ENCODE results near the gene CNIH4.

Gene CNIH4

DNA sequence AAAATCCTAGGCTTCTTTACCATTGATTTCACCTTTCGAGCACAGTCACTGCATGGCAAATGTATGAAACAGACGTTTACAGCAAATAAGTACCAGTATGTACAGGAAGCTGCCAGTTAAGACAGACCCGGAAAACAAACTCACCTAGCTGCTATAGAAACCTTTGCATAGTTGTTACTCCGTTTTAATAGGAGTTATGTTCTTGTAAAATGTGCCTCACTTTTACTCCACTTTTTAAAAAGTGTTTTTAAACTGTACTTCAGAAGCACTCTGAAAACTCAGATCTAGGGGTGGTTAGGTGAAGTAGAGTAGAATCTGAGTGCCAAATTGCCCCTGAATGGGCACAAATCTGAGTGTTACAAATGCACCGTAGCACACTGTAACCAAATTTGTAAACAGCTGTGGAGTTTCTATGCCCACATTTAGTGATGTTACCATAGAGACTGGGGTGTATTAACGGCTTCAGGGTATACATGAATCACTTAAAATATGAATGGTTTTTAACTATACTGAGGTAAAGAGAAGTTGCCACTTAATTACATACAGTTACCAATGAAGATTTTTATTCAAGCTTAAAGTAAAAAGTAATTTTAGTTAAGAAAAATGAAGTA is 30.7 kb downstream of the CNIH4 start:
- no peak for TF ChIP-seq SIN3A (IDR thresholded peaks at IDR 0.05; ENCODE audit: borderline replicate concordance, insufficient read depth, low read length)
- no peak for TF ChIP-seq FOXP2 (optimal IDR thresholded peaks at IDR 0.05; ENCODE audit: borderline replicate concordance, extremely low read depth, extremely low read length, insufficient read depth)

DNA sequence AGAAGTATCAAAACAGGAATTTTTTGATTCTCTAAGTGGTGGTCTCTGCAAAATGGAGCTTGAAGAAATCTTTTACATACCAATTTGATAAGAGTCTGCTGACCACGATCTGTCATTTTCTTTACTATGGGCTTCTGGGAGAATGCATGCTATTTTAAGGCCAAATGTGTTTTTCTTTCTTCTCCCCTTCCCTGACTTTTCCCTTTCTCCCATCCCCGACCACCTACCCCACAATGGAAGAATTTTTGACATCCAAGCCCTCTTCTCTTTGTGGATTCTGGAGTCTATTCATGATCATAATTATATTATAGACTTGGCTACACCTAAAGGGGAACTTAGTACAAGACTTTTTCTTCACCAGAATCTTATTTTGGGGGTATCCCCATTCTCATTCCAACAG is 31.3 kb downstream of the CNIH4 start:
- no peak for TF ChIP-seq POLR2AphosphoS5 (IDR thresholded peaks at IDR 0.05; ENCODE audit: low read depth, low read length)
- TF ChIP-seq TAF1 (IDR thresholded peaks at IDR 0.05; ENCODE audit: borderline replicate concordance, insufficient read depth, low read length): no peak
- no peak for TF ChIP-seq SIN3A (IDR thresholded peaks at IDR 0.05; ENCODE audit: borderline replicate concordance, insufficient read depth, low read length)
- no peak for TF ChIP-seq FOXP2 (optimal IDR thresholded peaks at IDR 0.05; ENCODE audit: borderline replicate concordance, extremely low read depth, extremely low read length, insufficient read depth)

DNA sequence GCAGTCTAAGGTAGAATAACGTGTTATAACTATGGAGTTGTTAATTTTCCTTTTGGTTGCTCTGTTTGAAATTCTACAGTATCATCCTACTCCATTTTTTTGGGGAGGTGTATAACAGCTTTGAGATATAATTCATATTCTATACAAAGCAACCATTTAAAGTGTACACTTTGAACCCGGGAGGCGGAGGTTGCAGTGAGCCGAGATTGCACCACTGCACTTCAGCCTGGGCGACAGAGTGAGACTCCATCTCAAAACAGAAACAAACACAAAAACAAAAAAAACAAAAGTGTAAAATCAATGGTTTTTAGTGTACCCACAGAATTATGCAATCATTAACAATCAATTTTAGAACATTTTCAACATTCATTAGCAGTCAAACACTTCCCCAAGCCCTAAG is 33.8 kb downstream of the CNIH4 start:
- TF ChIP-seq TAF1 (IDR thresholded peaks at IDR 0.05; ENCODE audit: borderline replicate concordance, insufficient read depth, low read length): no peak
- TF ChIP-seq, protein P1, sequence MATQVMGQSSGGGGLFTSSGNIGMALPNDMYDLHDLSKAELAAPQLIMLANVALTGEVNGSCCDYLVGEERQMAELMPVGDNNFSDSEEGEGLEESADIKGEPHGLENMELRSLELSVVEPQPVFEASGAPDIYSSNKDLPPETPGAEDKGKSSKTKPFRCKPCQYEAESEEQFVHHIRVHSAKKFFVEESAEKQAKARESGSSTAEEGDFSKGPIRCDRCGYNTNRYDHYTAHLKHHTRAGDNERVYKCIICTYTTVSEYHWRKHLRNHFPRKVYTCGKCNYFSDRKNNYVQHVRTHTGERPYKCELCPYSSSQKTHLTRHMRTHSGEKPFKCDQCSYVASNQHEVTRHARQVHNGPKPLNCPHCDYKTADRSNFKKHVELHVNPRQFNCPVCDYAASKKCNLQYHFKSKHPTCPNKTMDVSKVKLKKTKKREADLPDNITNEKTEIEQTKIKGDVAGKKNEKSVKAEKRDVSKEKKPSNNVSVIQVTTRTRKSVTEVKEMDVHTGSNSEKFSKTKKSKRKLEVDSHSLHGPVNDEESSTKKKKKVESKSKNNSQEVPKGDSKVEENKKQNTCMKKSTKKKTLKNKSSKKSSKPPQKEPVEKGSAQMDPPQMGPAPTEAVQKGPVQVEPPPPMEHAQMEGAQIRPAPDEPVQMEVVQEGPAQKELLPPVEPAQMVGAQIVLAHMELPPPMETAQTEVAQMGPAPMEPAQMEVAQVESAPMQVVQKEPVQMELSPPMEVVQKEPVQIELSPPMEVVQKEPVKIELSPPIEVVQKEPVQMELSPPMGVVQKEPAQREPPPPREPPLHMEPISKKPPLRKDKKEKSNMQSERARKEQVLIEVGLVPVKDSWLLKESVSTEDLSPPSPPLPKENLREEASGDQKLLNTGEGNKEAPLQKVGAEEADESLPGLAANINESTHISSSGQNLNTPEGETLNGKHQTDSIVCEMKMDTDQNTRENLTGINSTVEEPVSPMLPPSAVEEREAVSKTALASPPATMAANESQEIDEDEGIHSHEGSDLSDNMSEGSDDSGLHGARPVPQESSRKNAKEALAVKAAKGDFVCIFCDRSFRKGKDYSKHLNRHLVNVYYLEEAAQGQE (IDR thresholded peaks at IDR 0.05; ENCODE audit: insufficient read depth in 1 of 2, low read depth in 2 of 2, low read length in 2 of 2): no peak
- no peak for TF ChIP-seq FOXP2 (optimal IDR thresholded peaks at IDR 0.05; ENCODE audit: borderline replicate concordance, extremely low read depth, extremely low read length, insufficient read depth)
- no peak for TF ChIP-seq POLR2AphosphoS5 (IDR thresholded peaks at IDR 0.05; ENCODE audit: low read depth, low read length)
- no peak for TF ChIP-seq SIN3A (IDR thresholded peaks at IDR 0.05; ENCODE audit: borderline replicate concordance, insufficient read depth, low read length)

DNA sequence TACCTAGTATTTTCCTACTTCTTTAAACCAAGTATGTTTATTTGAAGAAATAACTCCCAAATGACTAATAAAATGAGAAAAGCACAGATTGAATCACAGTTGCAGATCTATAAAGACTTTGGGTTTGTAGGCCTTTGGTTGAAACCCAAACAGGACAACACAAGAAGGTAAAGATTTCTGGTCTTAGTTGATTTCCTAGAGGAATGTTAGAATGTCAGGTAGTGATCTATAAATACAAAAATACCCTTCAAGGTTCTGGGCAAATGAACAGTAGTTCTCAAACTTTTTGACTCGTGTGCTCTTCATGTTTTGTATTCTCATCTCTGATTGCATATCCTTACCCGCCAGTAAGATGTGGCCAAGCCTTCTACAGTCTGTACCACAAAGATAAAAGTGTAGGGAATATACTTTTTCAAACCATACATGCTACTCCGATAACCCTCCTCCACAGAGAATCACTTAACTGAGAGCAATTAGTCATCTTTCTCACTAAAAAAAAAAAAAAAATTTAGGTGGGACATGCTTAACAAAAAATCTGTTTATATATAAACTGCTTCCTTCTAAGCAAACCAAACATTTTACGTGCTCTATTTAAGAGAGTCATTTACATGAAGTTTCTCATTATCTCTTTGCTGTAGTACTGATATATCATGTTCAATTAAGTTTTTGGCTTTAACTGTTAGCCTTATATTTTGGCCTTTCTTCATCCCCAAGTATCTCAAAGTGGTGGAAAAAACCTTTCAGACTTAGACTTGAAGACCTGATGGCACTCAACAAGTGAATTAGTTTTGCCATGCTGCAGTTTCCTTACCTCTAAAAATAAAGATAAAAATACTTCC is 36.0 kb downstream of the CNIH4 start:
- TF ChIP-seq FOXP2 (optimal IDR thresholded peaks at IDR 0.05; ENCODE audit: borderline replicate concordance, extremely low read depth, extremely low read length, insufficient read depth): no peak

DNA sequence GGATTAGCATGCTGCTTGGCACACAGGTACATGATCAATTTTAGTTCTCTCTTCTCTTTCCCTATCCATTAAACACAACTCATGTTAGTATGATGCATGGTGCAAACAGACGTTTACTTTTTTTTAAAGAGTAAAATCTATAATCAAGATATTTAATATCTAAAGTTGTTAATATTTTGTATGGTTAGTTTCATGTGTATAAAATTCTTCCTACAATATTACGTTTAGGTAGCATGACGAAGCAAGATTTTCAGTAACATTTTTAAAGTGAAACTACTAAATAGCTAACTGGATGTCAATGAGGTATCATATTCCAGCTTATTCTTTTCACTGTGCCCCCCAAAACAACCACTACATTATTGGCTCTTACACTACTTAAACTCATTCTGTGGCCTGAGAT is 36.6 kb downstream of the CNIH4 start:
- no peak for TF ChIP-seq POLR2AphosphoS5 (IDR thresholded peaks at IDR 0.05; ENCODE audit: low read depth, low read length)
- no peak for TF ChIP-seq TAF1 (IDR thresholded peaks at IDR 0.05; ENCODE audit: borderline replicate concordance, insufficient read depth, low read length)
- TF ChIP-seq FOXP2 (optimal IDR thresholded peaks at IDR 0.05; ENCODE audit: borderline replicate concordance, extremely low read depth, extremely low read length, insufficient read depth): no peak
- TF ChIP-seq SIN3A (IDR thresholded peaks at IDR 0.05; ENCODE audit: borderline replicate concordance, insufficient read depth, low read length): no peak
- TF ChIP-seq, protein P1 (IDR thresholded peaks at IDR 0.05; ENCODE audit: insufficient read depth in 1 of 2, low read depth in 2 of 2, low read length in 2 of 2): no peak

DNA sequence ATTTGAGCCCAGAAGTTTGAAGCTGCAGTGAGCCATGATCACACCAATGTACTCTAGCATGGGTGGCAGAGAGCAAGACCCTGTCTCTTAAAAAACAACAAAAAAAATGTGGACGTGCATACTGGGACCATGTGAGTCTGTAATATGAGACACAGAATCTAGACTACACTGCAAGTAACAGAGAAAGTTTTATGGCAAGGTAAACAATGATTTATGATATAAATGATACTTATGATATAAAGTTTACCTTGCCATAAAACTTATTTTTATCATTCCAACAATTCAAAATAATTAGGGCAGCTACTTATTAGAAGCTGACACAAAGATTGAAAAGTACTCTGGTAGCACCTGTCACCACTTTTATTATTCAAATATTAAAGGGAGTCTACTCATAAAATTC is 43.2 kb downstream of the CNIH4 start:
- TF ChIP-seq TAF1 (IDR thresholded peaks at IDR 0.05; ENCODE audit: borderline replicate concordance, insufficient read depth, low read length) (no peak), FOXP2 (optimal IDR thresholded peaks at IDR 0.05; ENCODE audit: borderline replicate concordance, extremely low read depth, extremely low read length, insufficient read depth) (no peak), POLR2AphosphoS5 (IDR thresholded peaks at IDR 0.05; ENCODE audit: low read depth, low read length) (no peak), SIN3A (IDR thresholded peaks at IDR 0.05; ENCODE audit: borderline replicate concordance, insufficient read depth, low read length) (no peak)
- TF ChIP-seq, protein P1 (IDR thresholded peaks at IDR 0.05; ENCODE audit: insufficient read depth in 1 of 2, low read depth in 2 of 2, low read length in 2 of 2): no peak
